ENCODE results near the gene FLNB. TPM values are rescaled to one million over a fixed set of nuclear protein-coding genes. Genes with fewer than 3 reads are reported as not detected.

FLNB gene
- total RNA-seq, 1 donor from 2014 or later: 83.3 TPM

- Histone ChIP-seq H3K36me3 (peaks cover 26% of the 10 kb centered on the region), H3K9me3 (no peaks in the 10 kb centered on the region), H3K27ac (no peak overlapping the region), H3K27me3 (ENCODE audit: low read depth) (no peaks in the 10 kb centered on the region), H3K4me3 (no peak overlapping the region), H3K4me1 (peaks cover 31% of the 10 kb centered on the region)
- ATAC-seq: no peak
- TF ChIP-seq CTCF (IDR thresholded peaks at IDR 0.05): no peak
- intact Hi-C loops (cut with DNase I): no loop called here
- DNase-seq: no peak
These were observed 162.9 kb downstream of the FLNB start for GRCh38 chr3:58171126-58171525.

- DNase-seq: no peak
- no peaks in the 10 kb centered on the region for H3K9me3 ChIP-seq
- no peak for TF ChIP-seq CTCF (IDR thresholded peaks at IDR 0.05)
- H3K36me3 ChIP-seq: peaks cover 25% of the 10 kb centered on the region
- intact Hi-C loops (cut with DNase I): no loop called here
- peaks cover 47% of the 10 kb centered on the region for H3K4me1 ChIP-seq
- no peak overlapping the region for H3K4me3 ChIP-seq
- no peak for ATAC-seq
- H3K27me3 ChIP-seq (ENCODE audit: low read depth): no peaks in the 10 kb centered on the region
- peak overlapping the region; percentile 22 for H3K27ac ChIP-seq
These were observed 164.9 kb downstream of the FLNB start for GRCh38 chr3:58173029-58173668.

GRCh38 chr3:58173669-58174398 lies 165.6 kb downstream of the FLNB start:
- TF ChIP-seq CTCF (IDR thresholded peaks at IDR 0.05): peak; percentile 14
- ATAC-seq (peak; percentile 14 to 24), DNase-seq (no peak)
- intact Hi-C loops (cut with DNase I): no loop called here
- H3K27ac ChIP-seq: peak overlapping the region; percentile 68
- peaks cover 18% of the 10 kb centered on the region for H3K36me3 ChIP-seq
- no peaks in the 10 kb centered on the region for H3K9me3 ChIP-seq
- H3K27me3 ChIP-seq (ENCODE audit: low read depth): no peaks in the 10 kb centered on the region
- no peak overlapping the region for H3K4me3 ChIP-seq
- peaks cover 50% of the 10 kb centered on the region for H3K4me1 ChIP-seq

- Histone ChIP-seq H3K4me3 (peak overlapping the region; percentile 14), H3K27ac (peak overlapping the region; percentile 68), H3K9me3 (no peaks in the 10 kb centered on the region), H3K27me3 (ENCODE audit: low read depth) (no peaks in the 10 kb centered on the region), H3K4me1 (peaks cover 50% of the 10 kb centered on the region), H3K36me3 (peaks cover 8% of the 10 kb centered on the region)
- intact Hi-C loops (cut with DNase I): no loop called here
- DNase-seq (no peak), ATAC-seq (no peak)
- no peak for TF ChIP-seq CTCF (IDR thresholded peaks at IDR 0.05)
These were observed 166.9 kb downstream of the FLNB start for GRCh38 chr3:58175187-58175436.

GRCh38 chr3:58175437-58176184 lies 167.4 kb downstream of the FLNB start:
- Histone ChIP-seq H3K27ac (peak overlapping the region; percentile 68), H3K4me1 (peaks cover 50% of the 10 kb centered on the region)

More at GRCh38 chr3:58175437-58176184, 167.4 kb downstream of the FLNB start:
- Histone ChIP-seq H3K27me3 (ENCODE audit: low read depth) (no peaks in the 10 kb centered on the region), H3K9me3 (no peaks in the 10 kb centered on the region), H3K36me3 (peaks cover 3% of the 10 kb centered on the region), H3K4me3 (peak overlapping the region; percentile 14)
- peak; percentile 42 to 43 for ATAC-seq
- intact Hi-C loops (cut with DNase I): no loop called here
- no peak for TF ChIP-seq CTCF (IDR thresholded peaks at IDR 0.05)
- DNase-seq: no peak

All from lower lobe of right lung (tissue), 2 donors.